Ishikawa (cell line): ENCODE results near the gene TMEM208.

ENCODE experiments used
- CEBPB ChIP-seq: IDR thresholded peaks from 2 replicates; pipeline ENCODE4 v1.6.1; 2012
- CREB1 ChIP-seq: IDR thresholded peaks from 2 replicates; pipeline ENCODE4 v1.6.1; 2012; ENCODE audit warnings: low read depth
- EGR1 ChIP-seq: IDR thresholded peaks from 2 replicates; pipeline ENCODE4 v1.6.1; 2012
- EP300 ChIP-seq: IDR thresholded peaks from 2 replicates; pipeline ENCODE4 v1.6.1; 2012; ENCODE audit warnings: borderline replicate concordance
- FOXM1 ChIP-seq: IDR thresholded peaks from 2 replicates; pipeline ENCODE4 v1.6.1; 2012; ENCODE audit warnings: low read depth, borderline replicate concordance
- NFIC ChIP-seq: IDR thresholded peaks from 2 replicates; pipeline ENCODE4 v1.6.1; 2012
- RAD21 ChIP-seq: IDR thresholded peaks from 2 replicates; pipeline ENCODE4 v1.6.1; 2012; ENCODE audit warnings: low read depth
- REST ChIP-seq: IDR thresholded peaks from 2 replicates; pipeline ENCODE4 v1.6.1; 2012; ENCODE audit warnings: low read depth, mild to moderate bottlenecking
- TAF1 ChIP-seq: IDR thresholded peaks from 2 replicates; pipeline ENCODE4 v1.6.1; 2012; ENCODE audit warnings: low read depth, mild to moderate bottlenecking
- TCF12 ChIP-seq: IDR thresholded peaks from 2 replicates; pipeline ENCODE4 v1.6.1; 2012; ENCODE audit warnings: low read depth
- TEAD4 ChIP-seq: IDR thresholded peaks from 2 replicates; pipeline ENCODE4 v1.6.1; 2012
- USF1 ChIP-seq: IDR thresholded peaks from 2 replicates; pipeline ENCODE4 v1.6.1; 2012
- YY1 ChIP-seq: IDR thresholded peaks from 2 replicates; pipeline ENCODE4 v1.6.1; 2012; ENCODE audit warnings: low read depth
- TF ChIP-seq, protein P1 (sequence below): IDR thresholded peaks from 2 replicates; pipeline ENCODE4 v1.6.1; 2012

DNA sequence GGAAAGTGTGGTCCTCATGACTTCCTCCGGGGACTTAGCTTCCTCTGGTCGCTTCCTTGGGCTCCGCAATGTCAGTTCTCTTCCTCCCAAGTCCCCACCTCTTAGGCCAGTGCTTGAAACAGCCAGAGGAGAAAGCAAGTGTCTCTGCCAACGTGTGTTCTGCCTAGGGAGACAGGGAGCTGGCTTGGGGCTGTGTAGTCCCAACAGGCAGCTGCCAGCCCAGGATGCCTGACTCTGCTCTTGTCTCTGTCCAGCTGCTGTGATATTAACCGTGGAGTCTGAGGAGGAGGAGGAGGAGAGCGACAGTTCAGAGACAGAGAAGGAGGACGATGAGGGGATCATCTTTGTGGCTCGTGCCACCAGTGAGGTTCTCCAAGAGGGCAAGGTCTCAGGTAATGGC is 38.9 kb downstream of the TMEM208 start:
- TF ChIP-seq TCF12: no peak
- TF ChIP-seq USF1: no peak
- TF ChIP-seq, protein P1, sequence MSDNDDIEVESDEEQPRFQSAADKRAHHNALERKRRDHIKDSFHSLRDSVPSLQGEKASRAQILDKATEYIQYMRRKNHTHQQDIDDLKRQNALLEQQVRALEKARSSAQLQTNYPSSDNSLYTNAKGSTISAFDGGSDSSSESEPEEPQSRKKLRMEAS: no peak
- TF ChIP-seq CEBPB: no peak
- no peak for TF ChIP-seq EP300
- TF ChIP-seq REST: no peak
- TF ChIP-seq YY1: no peak
- TF ChIP-seq NFIC: no peak
- no peak for TF ChIP-seq RAD21
- TF ChIP-seq FOXM1: no peak
- no peak for TF ChIP-seq EGR1
- TF ChIP-seq TEAD4: no peak
- no peak for TF ChIP-seq TAF1
- no peak for TF ChIP-seq CREB1
